Transverse colon (tissue), 4 donors: ENCODE measurements around the gene ACER1. TPM values are rescaled to one million over a fixed set of nuclear protein-coding genes. Genes with fewer than 3 reads are reported as not detected.

Source experiments
- DNase-seq: peaks from one replicate; pipeline ENCODE4 v3.0.0-alpha.2; 2019
- H3K27ac ChIP-seq, 4 donors: fragments of 200-600 bp; sonication (generic); 2 replicates each; pipeline ENCODE4 v1.5.1; 2016 to 2018; ENCODE audit warnings: inconsistent platforms in 4 of 4
- H3K27me3 ChIP-seq: fragments of 200-600 bp; sonication (generic); 2 replicates; pipeline ENCODE4 v1.5.1; 2017; ENCODE audit warnings: inconsistent platforms
- H3K36me3 ChIP-seq, 4 donors: fragments of 200-600 bp; sonication (generic); 2 replicates each; pipeline ENCODE4 v1.5.1; 2017 to 2019; ENCODE audit warnings: inconsistent platforms in 4 of 4
- H3K4me1 ChIP-seq, 4 donors: fragments of 200-600 bp; sonication (generic); 2 replicates each; pipeline ENCODE4 v1.5.1; 2017 to 2020; ENCODE audit warnings: inconsistent platforms in 4 of 4
- H3K4me3 ChIP-seq, 4 donors: fragments of 200-600 bp; sonication (generic); 1 replicate in 1 of 4; 2 replicates in 3 of 4; pipeline versions ENCODE4 v1.5.1 to v1.6.1; 2017 to 2019; ENCODE audit warnings: inconsistent platforms in 4 of 4
- H3K9me3 ChIP-seq, 2 donors: fragments of 200-600 bp; sonication (generic); 2 replicates each; pipeline ENCODE4 v1.5.1; 2017 to 2019; ENCODE audit warnings: inconsistent platforms in 2 of 2
- EP300 ChIP-seq: sonication (generic); formaldehyde crosslinking; IDR thresholded peaks from one replicate; pipeline ENCODE4 v1.6.1; 2017; ENCODE audit warnings: antibody characterized with exemption, low read depth
- POLR2A ChIP-seq: fragments of 450-650 bp; IDR thresholded peaks from one replicate; pipeline ENCODE4 v1.6.1; 2016; ENCODE audit warnings: antibody characterized with exemption, mild to moderate bottlenecking, moderate library complexity
- POLR2AphosphoS5 ChIP-seq, 3 donors: sonication (generic); formaldehyde crosslinking; IDR thresholded peaks; one replicate each; pipeline ENCODE4 v1.6.1; 2016; ENCODE audit warnings: antibody characterized with exemption in 3 of 3
- WGBS, 2 donors: methylation state at CpG; one replicate each; pipeline ENCODE4 v1.1.5; 2018; ENCODE audit warnings: low coverage in 1 of 2; 5-methylcytosine and 5-hydroxymethylcytosine counted together
- in situ Hi-C, 4 donors: fragments of 200-750 bp; cut with MboI; loops; one replicate each; pipeline versions ENCODE4 v1.15.0 to v1.15.1; 2017; ENCODE audit warnings: low sequenced_read_pairs in 3 of 4, low pct_ligation_motif_present in 1 of 4, low pct_unique_long_range_greater_than_20kb in 1 of 4
- intact Hi-C: fragments of 100-400 bp; cut with DNase I; formaldehyde crosslinking; loops from one replicate; pipeline ENCODE4 v1.15.1; 2023; ENCODE audit warnings: low total_unique reads
- total RNA-seq, 4 donors: library from RNA; depleted of rRNA; stranded (reverse); fragments of >200 nt; gene quantifications; one replicate each; pipeline ENCODE4 v1.1.0, GENCODE V29; 2016
- TF ChIP-seq, protein P1 (sequence below), 5 experiments: fragments of 200-600 bp in 3 of 5; fragments of 450-650 bp in 2 of 5; sonication (generic) in 3 of 5; IDR thresholded peaks; 1 replicate in 2 of 5; 2 replicates in 3 of 5; pipeline ENCODE4 v1.5.1; 2016 to 2017; ENCODE audit warnings: antibody characterized with exemption in 5 of 5, inconsistent platforms in 3 of 5, mild to moderate bottlenecking in 2 of 5, moderate library complexity in 1 of 5

Gene ACER1
- total RNA-seq, result 1 to 10 TPM in 1 of 4 donors, not detected in 3; 9.2 TPM

DNA sequence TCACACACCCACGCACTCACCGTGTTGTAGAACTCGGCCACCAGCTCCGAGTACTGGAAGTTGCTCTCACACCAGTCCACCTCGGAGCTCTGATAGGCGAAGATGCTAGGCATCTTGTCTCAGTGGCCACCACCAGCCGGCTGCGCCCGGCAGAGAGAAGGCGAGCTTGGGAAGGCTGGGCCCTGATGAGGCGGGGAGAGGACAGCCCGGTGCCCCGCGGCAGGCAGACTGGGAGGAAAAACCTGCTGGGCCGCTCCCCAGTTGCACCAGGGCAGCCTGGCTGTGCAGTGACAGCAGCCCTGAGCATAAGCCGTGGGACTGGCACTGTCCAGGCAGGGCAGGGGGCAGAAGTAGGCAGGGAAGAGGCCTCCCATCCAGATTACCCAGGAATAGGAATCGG, at the start of gene ACER1:
Gene ACER1, minus strand, starts transcription at position 174 of the 400 bp plus-strand sequence. Its CDS starts 61 bp downstream, at position 113.
- H3K27ac ChIP-seq, result no peak within 1 kb of the TSS
- H3K27me3 ChIP-seq, result no peaks in the 10 kb centered on the region
- H3K4me3 ChIP-seq, result no peak within 1 kb of the TSS
- in situ Hi-C loops, result no loop called here
- TF ChIP-seq, protein P1, sequence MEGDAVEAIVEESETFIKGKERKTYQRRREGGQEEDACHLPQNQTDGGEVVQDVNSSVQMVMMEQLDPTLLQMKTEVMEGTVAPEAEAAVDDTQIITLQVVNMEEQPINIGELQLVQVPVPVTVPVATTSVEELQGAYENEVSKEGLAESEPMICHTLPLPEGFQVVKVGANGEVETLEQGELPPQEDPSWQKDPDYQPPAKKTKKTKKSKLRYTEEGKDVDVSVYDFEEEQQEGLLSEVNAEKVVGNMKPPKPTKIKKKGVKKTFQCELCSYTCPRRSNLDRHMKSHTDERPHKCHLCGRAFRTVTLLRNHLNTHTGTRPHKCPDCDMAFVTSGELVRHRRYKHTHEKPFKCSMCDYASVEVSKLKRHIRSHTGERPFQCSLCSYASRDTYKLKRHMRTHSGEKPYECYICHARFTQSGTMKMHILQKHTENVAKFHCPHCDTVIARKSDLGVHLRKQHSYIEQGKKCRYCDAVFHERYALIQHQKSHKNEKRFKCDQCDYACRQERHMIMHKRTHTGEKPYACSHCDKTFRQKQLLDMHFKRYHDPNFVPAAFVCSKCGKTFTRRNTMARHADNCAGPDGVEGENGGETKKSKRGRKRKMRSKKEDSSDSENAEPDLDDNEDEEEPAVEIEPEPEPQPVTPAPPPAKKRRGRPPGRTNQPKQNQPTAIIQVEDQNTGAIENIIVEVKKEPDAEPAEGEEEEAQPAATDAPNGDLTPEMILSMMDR (IDR thresholded peaks at IDR 0.05), result no peak
- TF ChIP-seq POLR2AphosphoS5 (IDR thresholded peaks at IDR 0.05), result no peak
- no peak for TF ChIP-seq EP300
- no peak for TF ChIP-seq POLR2A
- H3K4me1 ChIP-seq, result no peaks in the 10 kb centered on the region
- no peaks in the 10 kb centered on the region for H3K9me3 ChIP-seq
- intact Hi-C loops, result no loop called here
- H3K36me3 ChIP-seq, result no peaks in the 10 kb centered on the region
- 70 to 72% methylated on average over 3 to 17 of the region's 17 CpGs for WGBS, 2 donors
- no peak for DNase-seq

DNA sequence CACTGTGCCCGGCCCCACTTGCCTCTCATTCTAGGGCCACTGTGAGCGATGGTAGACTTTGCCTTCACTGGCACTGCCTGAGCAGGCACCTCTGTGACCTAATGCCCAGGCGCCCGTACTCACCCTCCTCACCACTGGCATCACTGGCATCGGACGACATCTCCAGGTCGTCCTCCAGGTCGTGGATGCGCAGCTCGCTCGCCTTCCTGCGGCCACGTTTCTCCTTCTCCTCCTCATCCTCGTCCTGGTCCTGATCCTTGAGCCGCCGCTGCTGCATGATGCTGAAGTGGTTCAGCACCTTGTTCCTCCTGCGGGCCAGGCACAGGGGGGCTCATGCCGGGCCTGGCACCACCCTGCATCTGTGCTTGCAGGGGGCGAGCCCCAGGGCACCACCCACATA, 49.8 kb upstream of the ACER1 start:
- H3K27ac ChIP-seq, result no peak overlapping the region
- in situ Hi-C loops, result no loop called here
- intact Hi-C loops, result no loop called here
- H3K36me3 ChIP-seq, result peaks cover 0 to 54% (median 23%) of the 10 kb centered on the region in 4 donors
- H3K9me3 ChIP-seq, result no peaks in the 10 kb centered on the region
- DNase-seq, result no peak
- H3K27me3 ChIP-seq, result no peaks in the 10 kb centered on the region
- H3K4me3 ChIP-seq, result no peak overlapping the region
- no peaks in the 10 kb centered on the region for H3K4me1 ChIP-seq
- WGBS, 2 donors, result 94% methylated on average over 19 of the region's 19 CpGs; no CpG with 5 or more reads in 1 of the 2 donors
- TF ChIP-seq POLR2AphosphoS5 (IDR thresholded peaks at IDR 0.05) (no peak), EP300 (no peak), POLR2A (no peak)
- TF ChIP-seq, protein P1 (IDR thresholded peaks at IDR 0.05), result no peak

- intact Hi-C loops, result no loop called here
- WGBS, 2 donors, result 97% methylated on average over 15 to 40 of the region's 40 CpGs
- TF ChIP-seq POLR2AphosphoS5 (IDR thresholded peaks at IDR 0.05) (no peak), POLR2A (no peak), EP300 (no peak)
- TF ChIP-seq, protein P1 (IDR thresholded peaks at IDR 0.05), result no peak
- in situ Hi-C loops, result no loop called here
- Histone ChIP-seq H3K9me3 (no peaks in the 10 kb centered on the region), H3K27me3 (no peaks in the 10 kb centered on the region), H3K4me3 (no peak overlapping the region), H3K4me1 (no peaks in the 10 kb centered on the region), H3K27ac (no peak overlapping the region), H3K36me3 (peaks cover 0 to 44% (median 20%) of the 10 kb centered on the region in 4 donors)
- no peak for DNase-seq
Measured at GRCh38 chr19:6381030-6381750, 47.8 kb upstream of the ACER1 start.

- Histone ChIP-seq H3K4me3 (no peak overlapping the region), H3K27ac (no peak overlapping the region), H3K9me3 (no peaks in the 10 kb centered on the region), H3K36me3 (peaks cover 0 to 37% (median 18%) of the 10 kb centered on the region in 4 donors), H3K27me3 (no peaks in the 10 kb centered on the region), H3K4me1 (no peaks in the 10 kb centered on the region)
- WGBS, 2 donors, result 100% methylated on average over 3 of the region's 3 CpGs; no CpG with 5 or more reads in 1 of the 2 donors
- DNase-seq, result no peak
- in situ Hi-C loops, result no loop called here
- intact Hi-C loops, result no loop called here
- no peak for TF ChIP-seq POLR2A
- TF ChIP-seq, protein P1 (IDR thresholded peaks at IDR 0.05), result no peak
- no peak for TF ChIP-seq POLR2AphosphoS5 (IDR thresholded peaks at IDR 0.05)
- no peak for TF ChIP-seq EP300
Measured at GRCh38 chr19:6379744-6380143, 46.3 kb upstream of the ACER1 start.
